PC-3 (cell line): ENCODE measurements around the gene TIPARP. TPM values are rescaled to one million over a fixed set of nuclear protein-coding genes. Genes with fewer than 3 reads are reported as not detected.

Experiments
- ATAC-seq: fragments of 200-7000 bp; cut with Tn5 transposase; 2 replicates; pipeline ENCODE4 v1.9.1; 2020; ENCODE audit warnings: mild to moderate bottlenecking, moderate library complexity
- BruUV-seq: library from RNA; stranded (reverse); fragments of 400-500 nt; replicated peaks from 2 replicates; lab custom pipeline; 2021; lab: Mats Ljungman, UMichigan
- CTCF ChIA-PET: fragments of 300-600 bp; sonication (Branson Sonifier 250); formaldehyde crosslinking; loops from one replicate; lab custom pipeline; 2022; ENCODE audit warnings: antibody characterized with exemption; lab: Charles Lee
- POLR2A ChIA-PET: fragments of 300-600 bp; sonication (Branson Sonifier 250); formaldehyde crosslinking; loops from one replicate; lab custom pipeline; 2022; ENCODE audit warnings: antibody characterized with exemption; ENCODE audit not compliant: unreplicated experiment; lab: Charles Lee
- DNase-seq: peaks from one replicate; pipeline ENCODE4 v3.0.0-alpha.2; 2015
- H2AFZ ChIP-seq: fragments of 300-600 bp; sonication (generic); 2 replicates; pipeline ENCODE4 v1.6.0; 2016; ENCODE audit warnings: antibody characterized with exemption, low read length
- H3F3A ChIP-seq: fragments of 300-600 bp; sonication (generic); one replicate; pipeline ENCODE4 v1.6.0; 2017; ENCODE audit warnings: antibody characterized with exemption, low read length, control low read depth, mild to moderate bottlenecking; ENCODE audit not compliant: unreplicated experiment
- H3K27ac ChIP-seq: fragments of 300-600 bp; sonication (generic); 2 replicates; pipeline ENCODE4 v1.5.1; 2016; ENCODE audit warnings: mild to moderate bottlenecking, low read length
- H3K27me3 ChIP-seq: fragments of 300-600 bp; sonication (generic); 2 replicates; pipeline ENCODE4 v1.6.1; 2016; ENCODE audit warnings: low read length, mixed read lengths
- H3K36me3 ChIP-seq: fragments of 300-600 bp; sonication (generic); 2 replicates; pipeline ENCODE4 v1.6.1; 2016; ENCODE audit warnings: low read depth, mixed run types, low read length, mixed read lengths
- H3K4me1 ChIP-seq: fragments of 300-600 bp; sonication (generic); 2 replicates; pipeline ENCODE4 v1.5.1; 2016; ENCODE audit warnings: low read length; ENCODE audit not compliant: insufficient read depth
- H3K4me2 ChIP-seq: fragments of 300-600 bp; sonication (generic); 2 replicates; pipeline ENCODE4 v1.6.0; 2016; ENCODE audit warnings: low read length
- H3K4me3 ChIP-seq: fragments of 300-600 bp; sonication (generic); 2 replicates; pipeline ENCODE4 v1.5.1; 2016; ENCODE audit warnings: mild to moderate bottlenecking, low read length, mixed read lengths
- H3K79me2 ChIP-seq: fragments of 300-600 bp; sonication (generic); 2 replicates; pipeline ENCODE4 v1.6.1; 2017; ENCODE audit warnings: low read length, mixed read lengths
- H3K9ac ChIP-seq: fragments of 300-600 bp; sonication (generic); 2 replicates; pipeline ENCODE4 v1.6.0; 2016; ENCODE audit warnings: mild to moderate bottlenecking, low read length
- H3K9me2 ChIP-seq: fragments of 300-600 bp; sonication (generic); replicated peaks from 2 replicates; pipeline ENCODE4 v1.6.1; 2016; ENCODE audit warnings: mixed run types, low read length, mixed read lengths
- H3K9me3 ChIP-seq: fragments of 300-600 bp; sonication (generic); 2 replicates; pipeline ENCODE4 v1.6.1; 2016; ENCODE audit warnings: low read length, mixed read lengths
- H4K20me1 ChIP-seq: fragments of 300-600 bp; sonication (generic); 2 replicates; pipeline ENCODE4 v1.6.1; 2016; ENCODE audit warnings: low read length, mixed read lengths
- EZH2 ChIP-seq: fragments of 300-600 bp; sonication (generic); IDR thresholded peaks from one replicate; pipeline ENCODE4 v1.6.1; 2017; ENCODE audit warnings: antibody characterized with exemption, mild to moderate bottlenecking, low read length; ENCODE audit not compliant: unreplicated experiment
- EZH2phosphoT487 ChIP-seq: fragments of 300-600 bp; sonication (generic); IDR thresholded peaks from 2 replicates; pipeline ENCODE4 v1.6.1; 2018; ENCODE audit warnings: mild to moderate bottlenecking, antibody characterized with exemption, low read length, borderline replicate concordance
- intact Hi-C: fragments of 100-400 bp; cut with micrococcal nuclease; formaldehyde crosslinking; loops from 2 replicates; pipeline ENCODE4 v1.9.0; 2023
- total RNA-seq: library from RNA; depleted of rRNA; stranded (reverse); fragments of >200 nt; gene quantifications from 2 replicates; pipeline ENCODE4 v1.2.3, GENCODE V29; 2014
- TF ChIP-seq, protein P1 (sequence below): fragments of 300-600 bp; sonication (generic); conservative IDR thresholded peaks from 2 replicates; pipeline ENCODE4 v1.5.1; 2017; ENCODE audit warnings: antibody characterized with exemption, low read depth, mild to moderate bottlenecking, low read length

TIPARP gene
- total RNA-seq, 1 experiment from 2014 or later, result 84.7 TPM

DNA sequence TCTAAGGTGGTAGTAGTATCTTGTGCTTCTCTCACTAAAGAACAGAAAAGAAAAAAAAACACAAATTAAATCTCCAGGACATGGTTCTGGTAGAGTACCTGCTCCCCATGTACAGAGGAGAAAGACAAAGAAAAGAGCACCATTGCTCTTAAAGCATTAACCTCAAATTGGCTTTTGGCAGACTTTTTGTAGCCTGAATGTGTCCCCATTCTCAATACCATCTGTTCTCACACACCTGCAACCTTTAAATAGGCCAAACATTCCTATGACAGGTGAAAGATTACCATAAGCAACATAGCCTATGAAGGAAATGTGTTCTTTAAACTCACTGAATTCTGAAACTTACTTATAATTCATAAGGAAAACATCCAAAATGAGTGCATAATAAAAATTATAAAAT lies 68.0 kb downstream of the TIPARP start:
- Histone ChIP-seq H3F3A (no peaks in the 10 kb centered on the region), H3K27me3 (no peaks in the 10 kb centered on the region), H3K4me1 (no peaks in the 10 kb centered on the region), H4K20me1 (no peaks in the 10 kb centered on the region), H3K79me2 (no peaks in the 10 kb centered on the region), H3K27ac (no peak overlapping the region), H3K4me3 (no peak overlapping the region), H2AFZ (no peak overlapping the region), H3K9me3 (no peaks in the 10 kb centered on the region; the same call in 1 of the 2 replicates), H3K4me2 (no peak overlapping the region), H3K9me2 (no peaks in the 10 kb centered on the region), H3K9ac (no peak overlapping the region), H3K36me3 (no peaks in the 10 kb centered on the region)
- no TSS peak for BruUV-seq
- no peak for TF ChIP-seq EZH2phosphoT487
- TF ChIP-seq EZH2, result no peak
- ATAC-seq, result no peak
- ChIA-PET POLR2A (no interaction called here), CTCF (no interaction called here)
- DNase-seq, result no peak
- intact Hi-C loops, result no loop called here

DNA sequence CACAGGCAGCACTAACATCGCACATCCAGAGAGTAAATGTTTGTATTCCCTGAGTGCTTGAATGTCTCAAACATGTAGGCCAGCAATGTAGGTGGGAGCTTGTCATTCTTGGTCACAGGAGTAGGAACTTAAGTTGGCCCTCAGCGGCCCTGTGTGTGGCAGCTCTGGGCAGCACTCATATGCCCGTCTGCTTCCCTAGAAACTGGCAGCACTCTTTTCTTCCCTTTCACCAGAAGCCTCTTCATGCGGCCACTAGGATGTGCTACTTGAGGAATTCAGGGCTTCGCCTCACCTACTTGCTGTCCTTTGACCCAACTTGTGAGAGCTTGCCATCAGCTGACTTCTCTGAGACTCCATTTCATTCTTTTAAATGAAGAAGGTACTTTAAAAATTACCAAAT lies 69.5 kb downstream of the TIPARP start:
- Histone ChIP-seq H3K79me2 (no peaks in the 10 kb centered on the region), H3F3A (no peaks in the 10 kb centered on the region), H3K9ac (no peak overlapping the region), H4K20me1 (no peaks in the 10 kb centered on the region), H3K27me3 (no peaks in the 10 kb centered on the region), H2AFZ (no peak overlapping the region), H3K9me3 (no peaks in the 10 kb centered on the region; the same call in 1 of the 2 replicates), H3K4me2 (no peak overlapping the region), H3K4me1 (no peaks in the 10 kb centered on the region), H3K36me3 (no peaks in the 10 kb centered on the region), H3K27ac (no peak overlapping the region), H3K9me2 (no peaks in the 10 kb centered on the region), H3K4me3 (no peak overlapping the region)
- TF ChIP-seq, protein P1, sequence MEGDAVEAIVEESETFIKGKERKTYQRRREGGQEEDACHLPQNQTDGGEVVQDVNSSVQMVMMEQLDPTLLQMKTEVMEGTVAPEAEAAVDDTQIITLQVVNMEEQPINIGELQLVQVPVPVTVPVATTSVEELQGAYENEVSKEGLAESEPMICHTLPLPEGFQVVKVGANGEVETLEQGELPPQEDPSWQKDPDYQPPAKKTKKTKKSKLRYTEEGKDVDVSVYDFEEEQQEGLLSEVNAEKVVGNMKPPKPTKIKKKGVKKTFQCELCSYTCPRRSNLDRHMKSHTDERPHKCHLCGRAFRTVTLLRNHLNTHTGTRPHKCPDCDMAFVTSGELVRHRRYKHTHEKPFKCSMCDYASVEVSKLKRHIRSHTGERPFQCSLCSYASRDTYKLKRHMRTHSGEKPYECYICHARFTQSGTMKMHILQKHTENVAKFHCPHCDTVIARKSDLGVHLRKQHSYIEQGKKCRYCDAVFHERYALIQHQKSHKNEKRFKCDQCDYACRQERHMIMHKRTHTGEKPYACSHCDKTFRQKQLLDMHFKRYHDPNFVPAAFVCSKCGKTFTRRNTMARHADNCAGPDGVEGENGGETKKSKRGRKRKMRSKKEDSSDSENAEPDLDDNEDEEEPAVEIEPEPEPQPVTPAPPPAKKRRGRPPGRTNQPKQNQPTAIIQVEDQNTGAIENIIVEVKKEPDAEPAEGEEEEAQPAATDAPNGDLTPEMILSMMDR, result no peak
- TF ChIP-seq EZH2 (no peak), EZH2phosphoT487 (no peak)
- CTCF ChIA-PET, result no interaction called here
- ATAC-seq, result no peak
- no TSS peak for BruUV-seq
- POLR2A ChIA-PET, result interaction anchor here (0.5 kb wide), 1 partner anchor 118 kb away, joined by 5 read pairs; no protein-coding TSS in a partner anchor
- DNase-seq, result no peak
- intact Hi-C loops, result no loop called here

DNA sequence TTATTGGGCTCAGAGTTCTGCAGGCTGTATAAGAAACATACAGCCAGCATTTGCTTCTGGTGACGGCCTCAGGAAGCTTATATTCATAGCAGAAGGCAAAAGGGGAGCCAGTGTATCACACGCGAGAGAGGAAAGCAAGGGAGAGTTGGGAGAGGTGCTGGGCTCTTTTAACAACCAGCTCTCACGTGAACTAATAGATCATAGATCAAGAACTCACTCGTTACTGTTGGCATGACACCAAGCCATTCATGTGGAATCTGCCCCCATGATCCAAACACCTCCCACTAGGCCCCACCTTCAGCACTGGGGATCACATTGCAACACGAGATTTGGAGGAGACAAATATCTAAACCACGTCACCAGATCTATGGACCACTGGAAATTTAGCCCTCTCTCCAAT lies 70.2 kb downstream of the TIPARP start:
- POLR2A ChIA-PET, result interaction anchor here (0.5 kb wide), 1 partner anchor 117 kb away, joined by 5 read pairs; no protein-coding TSS in a partner anchor
- intact Hi-C loops, result no loop called here
- BruUV-seq, result no TSS peak
- CTCF ChIA-PET, result interaction anchor here (0.6 kb wide), 1 partner anchor 338 kb away, joined by 3 read pairs; no protein-coding TSS in a partner anchor
- Histone ChIP-seq H3K27me3 (no peaks in the 10 kb centered on the region), H3K79me2 (no peaks in the 10 kb centered on the region), H3K27ac (no peak overlapping the region), H3F3A (no peaks in the 10 kb centered on the region), H4K20me1 (no peaks in the 10 kb centered on the region), H3K9ac (no peak overlapping the region), H3K9me2 (no peaks in the 10 kb centered on the region), H3K9me3 (no peaks in the 10 kb centered on the region; the same call in 1 of the 2 replicates), H3K4me2 (no peak overlapping the region), H3K4me1 (no peaks in the 10 kb centered on the region), H2AFZ (no peak overlapping the region), H3K4me3 (no peak overlapping the region), H3K36me3 (no peaks in the 10 kb centered on the region)
- TF ChIP-seq EZH2phosphoT487 (no peak), EZH2 (no peak)
- TF ChIP-seq, protein P1, result no peak
- DNase-seq (no peak), ATAC-seq (no peak)
